Liver (tissue), 9 donors: ENCODE data around the gene ACTR1B. TPM values are rescaled to one million over a fixed set of nuclear protein-coding genes. Genes with fewer than 3 reads are reported as not detected.

Source experiments
- DNase-seq: peaks from one replicate; pipeline ENCODE4 v3.0.0-alpha.2; 2017; ENCODE audit warnings: low spot score
- H3K27ac ChIP-seq, 2 donors: one replicate each; pipeline ENCODE4 v1.7.0; 2013; ENCODE audit warnings: inconsistent platforms in 2 of 2, low read length in 2 of 2, control low read depth in 1 of 2, low read depth in 1 of 2, mild to moderate bottlenecking in 1 of 2
- H3K27me3 ChIP-seq, 4 donors: one replicate each; pipeline versions ENCODE4 v1.6.1 to v1.7.0; 2013; ENCODE audit warnings: low read length in 3 of 4, inconsistent platforms in 1 of 4, mild to moderate bottlenecking in 1 of 4, moderate library complexity in 1 of 4; ENCODE audit not compliant: control insufficient read depth in 4 of 4, insufficient read depth in 4 of 4
- H3K36me3 ChIP-seq, 4 donors: one replicate each; pipeline versions ENCODE4 v1.6.1 to v1.7.0; 2013; ENCODE audit warnings: low read length in 3 of 4, mild to moderate bottlenecking in 3 of 4, low read depth in 1 of 4, moderate library complexity in 1 of 4; ENCODE audit not compliant: control insufficient read depth in 4 of 4, insufficient read depth in 3 of 4
- H3K4me1 ChIP-seq, 4 donors: one replicate each; pipeline versions ENCODE4 v1.6.1 to v1.7.0; 2013; ENCODE audit warnings: low read length in 3 of 4, mild to moderate bottlenecking in 3 of 4, moderate library complexity in 1 of 4; ENCODE audit not compliant: control insufficient read depth in 4 of 4, insufficient read depth in 4 of 4
- H3K4me3 ChIP-seq, 3 donors: one replicate each; pipeline versions ENCODE4 v1.6.1 to v1.7.0; 2013; ENCODE audit warnings: low read length in 3 of 3, control low read depth in 1 of 3, low read depth in 1 of 3, mild to moderate bottlenecking in 1 of 3
- H3K9ac ChIP-seq, 2 donors: one replicate each; pipeline ENCODE4 v1.7.0; 2013; ENCODE audit warnings: low read length in 2 of 2, mild to moderate bottlenecking in 2 of 2, moderate library complexity in 2 of 2, control low read depth in 1 of 2, low read depth in 1 of 2
- H3K9me3 ChIP-seq, 4 donors: one replicate each; pipeline versions ENCODE4 v1.6.1 to v1.7.0; 2013; ENCODE audit warnings: low read length in 3 of 4; ENCODE audit not compliant: control insufficient read depth in 4 of 4
- ATF3 ChIP-seq: IDR thresholded peaks from 2 replicates; pipeline ENCODE4 v1.6.1; 2016; ENCODE audit warnings: antibody characterized with exemption
- CTCF ChIP-seq: fragments of 150-350 bp; IDR thresholded peaks from 2 replicates; pipeline ENCODE4 v1.5.1; 2017; ENCODE audit warnings: improper control_type of control experiment, low read depth, low read length; ENCODE audit not compliant: missing input control
- EGR1 ChIP-seq, 2 donors: IDR thresholded peaks; 2 replicates each; pipeline ENCODE4 v1.6.1; 2016 to 2018; ENCODE audit warnings: antibody characterized with exemption in 2 of 2, low read depth in 2 of 2
- GABPA ChIP-seq, 2 donors: IDR thresholded peaks in 1 of 2; conservative IDR thresholded peaks in 1 of 2; 2 replicates each; pipeline ENCODE4 v1.6.1; 2016; ENCODE audit warnings: antibody characterized with exemption in 2 of 2, mild to moderate bottlenecking in 1 of 2, moderate library complexity in 1 of 2
- HNF4G ChIP-seq: IDR thresholded peaks from 2 replicates; pipeline ENCODE4 v1.6.1; 2016; ENCODE audit warnings: antibody characterized with exemption
- JUND ChIP-seq, 2 donors: IDR thresholded peaks; 2 replicates each; pipeline ENCODE4 v1.6.1; 2016; ENCODE audit warnings: antibody characterized with exemption in 2 of 2
- MAX ChIP-seq: IDR thresholded peaks from 2 replicates; pipeline ENCODE4 v1.6.1; 2016; ENCODE audit warnings: antibody characterized with exemption
- NR2F2 ChIP-seq: IDR thresholded peaks from 2 replicates; pipeline ENCODE4 v1.6.1; 2016; ENCODE audit warnings: antibody characterized with exemption
- RAD21 ChIP-seq, 2 donors: IDR thresholded peaks; 2 replicates each; pipeline ENCODE4 v1.6.1; 2016; ENCODE audit warnings: antibody characterized with exemption in 2 of 2, mild to moderate bottlenecking in 2 of 2
- REST ChIP-seq: IDR thresholded peaks from 2 replicates; pipeline ENCODE4 v1.6.1; 2016; ENCODE audit warnings: antibody characterized with exemption, mild to moderate bottlenecking
- RXRA ChIP-seq, 2 donors: IDR thresholded peaks; 2 replicates each; pipeline ENCODE4 v1.6.1; 2017 to 2018; ENCODE audit warnings: antibody characterized with exemption in 2 of 2, mild to moderate bottlenecking in 1 of 2
- TAF1 ChIP-seq: conservative IDR thresholded peaks from 2 replicates; pipeline ENCODE4 v1.6.1; 2016; ENCODE audit warnings: antibody characterized with exemption, mild to moderate bottlenecking
- YY1 ChIP-seq: IDR thresholded peaks from 2 replicates; pipeline ENCODE4 v1.6.1; 2016; ENCODE audit warnings: antibody characterized with exemption, mild to moderate bottlenecking
- ZBTB33 ChIP-seq: IDR thresholded peaks from 2 replicates; pipeline ENCODE4 v1.6.1; 2016; ENCODE audit warnings: antibody characterized with exemption
- WGBS: extraction: QIAGEN DNeasy Blood & Tissue Kit; methylation state at CpG from one replicate; pipeline ENCODE4 v1.1.7; 2013; 5-methylcytosine and 5-hydroxymethylcytosine counted together
- polyA plus RNA-seq, 2 donors: library from polyadenylated mRNA; stranded (reverse) in 1 of 2; unstranded in 1 of 2; fragments of 200-250 nt in 1 of 2; fragments of >200 nt in 1 of 2; fragmentation: Nextera tagmentation in 1 of 2; extraction: Ambion mirVana in 1 of 2; gene quantifications; one replicate each; pipeline versions ENCODE4 v1.2.1 to v1.2.3, GENCODE V29; 2013 to 2015
- total RNA-seq, 2 donors: library from RNA; depleted of rRNA; stranded (reverse); fragments of >200 nt; gene quantifications; one replicate each; pipeline ENCODE4 v1.2.3, GENCODE V29; 2014
- donor health status: healthy.
- donor health status: healthy.
- donor health status: healthy.
- donor health status: healthy.
- donor health status: healthy.

Gene ACTR1B
- total and polyA plus RNA-seq, 4 donors = 15.3 to 35.8 (median 28.8) TPM

GRCh38 chr2:97675430-97676113 is 11.7 kb upstream of the ACTR1B start:
- Histone ChIP-seq H3K9ac (no peak overlapping the region), H3K27me3 (no peaks in the 10 kb centered on the region), H3K4me1 (no peaks in the 10 kb centered on the region), H3K9me3 (no peaks in the 10 kb centered on the region), H3K36me3 (no peaks in the 10 kb centered on the region), H3K27ac (no peak overlapping the region), H3K4me3 (no peak overlapping the region)
- DNase-seq = no peak
- TF ChIP-seq EGR1 (IDR thresholded peaks at IDR 0.05; ENCODE audit: low read depth in 2 of 2) (no peak), REST (no peak), JUND (IDR thresholded peaks at IDR 0.05) (no peak)
- 91% methylated on average over 5 of the region's 5 CpGs for WGBS

- no peak overlapping the region for H3K4me3 ChIP-seq
- no peaks in the 10 kb centered on the region for H3K4me1 ChIP-seq
- no peaks in the 10 kb centered on the region for H3K9me3 ChIP-seq
- H3K36me3 ChIP-seq = no peaks in the 10 kb centered on the region
- WGBS = 83% methylated on average over 8 of the region's 8 CpGs
- H3K9ac ChIP-seq = no peak overlapping the region
- H3K27ac ChIP-seq = no peak overlapping the region
- H3K27me3 ChIP-seq = no peaks in the 10 kb centered on the region
- TF ChIP-seq ATF3 (no peak), REST (no peak), TAF1 (no peak), HNF4G (no peak), YY1 (no peak), MAX (no peak), RAD21 (IDR thresholded peaks at IDR 0.05) (no peak), GABPA (IDR thresholded peaks at IDR 0.05 in 1 of 2, conservative IDR thresholded peaks at IDR 0.05 in 1 of 2) (no peak), CTCF (no peak), NR2F2 (no peak), ZBTB33 (no peak), RXRA (IDR thresholded peaks at IDR 0.05) (no peak)
- no peak for DNase-seq
Measured at GRCh38 chr2:97673915-97674283, 10.1 kb upstream of the ACTR1B start.
